ENCODE results near the gene TTYH2. TPM values are rescaled to one million over a fixed set of nuclear protein-coding genes. Genes with fewer than 3 reads are reported as not detected.

The TTYH2 gene
- total and polyA plus RNA-seq, 10 donors: 2.7 to 22.7 (median 17.7) TPM

DNA sequence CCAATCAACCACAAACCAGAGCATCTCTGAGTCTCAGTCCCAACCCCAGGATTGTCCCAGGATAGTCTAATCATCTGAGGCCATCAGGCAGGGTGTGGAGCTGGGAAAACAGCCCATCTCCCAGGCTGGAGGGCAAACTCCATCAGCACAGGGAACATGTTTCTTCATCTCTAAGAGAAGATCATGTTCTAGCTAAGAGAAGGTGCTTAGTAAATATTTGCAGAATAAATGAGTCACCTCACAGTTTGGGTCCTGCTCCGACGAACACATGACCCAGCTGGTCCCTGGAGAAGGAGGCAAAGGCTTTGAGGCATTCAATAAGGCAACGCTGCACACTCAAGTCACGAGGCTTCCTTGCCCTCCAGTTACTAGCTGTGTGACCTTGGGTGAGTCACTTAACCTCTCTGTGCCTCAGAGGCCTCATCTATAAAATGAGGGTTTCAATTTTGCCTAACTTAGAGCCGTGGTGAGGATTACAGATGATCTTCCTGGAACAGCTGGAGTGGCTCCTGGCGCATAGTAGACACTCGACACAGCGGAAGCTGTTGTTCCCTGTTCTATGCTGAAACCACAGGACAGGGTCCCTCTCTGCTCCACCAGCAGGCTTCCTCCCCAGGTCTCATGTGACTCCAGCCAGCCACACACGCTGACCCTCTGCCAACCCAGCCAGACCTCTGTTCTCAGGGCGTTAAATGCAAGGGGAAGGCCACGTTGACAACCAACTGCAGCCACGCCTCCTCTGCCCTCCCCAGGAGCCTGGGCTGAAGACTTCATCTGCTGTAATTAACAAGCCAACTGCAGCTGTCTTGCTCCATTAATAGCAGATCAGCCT, 20.2 kb upstream of the TTYH2 start:
- intact Hi-C loops (cut with DNase I; ENCODE audit: low total_unique reads): no loop called here
- DNase-seq: no peak
- Histone ChIP-seq H3K4me3 (no peak overlapping the region), H3K9me3 (peaks cover 0 to 5% (median 0%) of the 10 kb centered on the region in 8 donors), H3K27me3 (replicated peaks in 1 of 7) (peaks cover 0 to 55% (median 22%) of the 10 kb centered on the region in 7 donors), H3K4me1 (peaks cover 0 to 10% (median 0%) of the 10 kb centered on the region in 6 donors), H3K36me3 (no peaks in the 10 kb centered on the region), H3K27ac (peak overlapping the region in 3 of 8 donors; percentile 42 to 72 (median 44))
- WGBS, 5 donors: 23 to 40% (median 34%) methylated on average over 11 to 12 of the region's 12 CpGs
- TF ChIP-seq, protein P1, sequence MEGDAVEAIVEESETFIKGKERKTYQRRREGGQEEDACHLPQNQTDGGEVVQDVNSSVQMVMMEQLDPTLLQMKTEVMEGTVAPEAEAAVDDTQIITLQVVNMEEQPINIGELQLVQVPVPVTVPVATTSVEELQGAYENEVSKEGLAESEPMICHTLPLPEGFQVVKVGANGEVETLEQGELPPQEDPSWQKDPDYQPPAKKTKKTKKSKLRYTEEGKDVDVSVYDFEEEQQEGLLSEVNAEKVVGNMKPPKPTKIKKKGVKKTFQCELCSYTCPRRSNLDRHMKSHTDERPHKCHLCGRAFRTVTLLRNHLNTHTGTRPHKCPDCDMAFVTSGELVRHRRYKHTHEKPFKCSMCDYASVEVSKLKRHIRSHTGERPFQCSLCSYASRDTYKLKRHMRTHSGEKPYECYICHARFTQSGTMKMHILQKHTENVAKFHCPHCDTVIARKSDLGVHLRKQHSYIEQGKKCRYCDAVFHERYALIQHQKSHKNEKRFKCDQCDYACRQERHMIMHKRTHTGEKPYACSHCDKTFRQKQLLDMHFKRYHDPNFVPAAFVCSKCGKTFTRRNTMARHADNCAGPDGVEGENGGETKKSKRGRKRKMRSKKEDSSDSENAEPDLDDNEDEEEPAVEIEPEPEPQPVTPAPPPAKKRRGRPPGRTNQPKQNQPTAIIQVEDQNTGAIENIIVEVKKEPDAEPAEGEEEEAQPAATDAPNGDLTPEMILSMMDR (IDR thresholded peaks at IDR 0.05 in 8 of 11, conservative IDR thresholded peaks at IDR 0.05 in 3 of 11): no peak
- peak in 2 of 3 donors; percentile 25 to 44 for TF ChIP-seq POLR2AphosphoS5 (IDR thresholded peaks at IDR 0.05)

DNA sequence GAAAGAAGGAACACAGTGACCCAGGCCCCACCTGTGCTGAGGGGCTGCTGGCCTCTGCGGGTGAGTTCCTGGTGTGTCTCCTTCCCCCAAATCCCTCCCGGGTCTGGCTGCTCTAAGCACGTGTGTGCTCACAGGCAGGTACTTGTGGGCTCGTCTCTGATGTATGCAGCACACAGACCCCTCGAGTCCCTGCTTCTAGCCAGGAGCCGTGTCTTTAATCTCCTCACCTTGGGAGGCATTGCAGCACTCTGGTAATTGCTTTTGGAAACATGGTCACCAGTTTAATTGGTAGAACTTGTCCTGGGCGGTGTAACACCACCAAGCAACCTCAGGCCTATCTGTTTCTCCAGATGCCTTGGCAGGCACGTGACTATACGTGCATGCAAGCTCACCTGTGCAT, 18.7 kb upstream of the TTYH2 start:
- Histone ChIP-seq H3K4me1 (peaks cover 0 to 22% (median 10%) of the 10 kb centered on the region in 6 donors), H3K9me3 (peaks cover 0 to 2% (median 0%) of the 10 kb centered on the region in 8 donors), H3K27me3 (replicated peaks in 1 of 7) (peaks cover 0 to 63% (median 22%) of the 10 kb centered on the region in 7 donors), H3K36me3 (no peaks in the 10 kb centered on the region), H3K27ac (no peak overlapping the region), H3K4me3 (no peak overlapping the region)
- TF ChIP-seq, protein P1 (IDR thresholded peaks at IDR 0.05 in 8 of 11, conservative IDR thresholded peaks at IDR 0.05 in 3 of 11): no peak
- TF ChIP-seq POLR2A (IDR thresholded peaks at IDR 0.05) (no peak), POLR2AphosphoS5 (IDR thresholded peaks at IDR 0.05) (no peak)
- WGBS, 5 donors: 71 to 88% (median 79%) methylated on average over 9 of the region's 9 CpGs
- intact Hi-C loops (cut with DNase I; ENCODE audit: low total_unique reads): no loop called here
- DNase-seq: no peak

DNA sequence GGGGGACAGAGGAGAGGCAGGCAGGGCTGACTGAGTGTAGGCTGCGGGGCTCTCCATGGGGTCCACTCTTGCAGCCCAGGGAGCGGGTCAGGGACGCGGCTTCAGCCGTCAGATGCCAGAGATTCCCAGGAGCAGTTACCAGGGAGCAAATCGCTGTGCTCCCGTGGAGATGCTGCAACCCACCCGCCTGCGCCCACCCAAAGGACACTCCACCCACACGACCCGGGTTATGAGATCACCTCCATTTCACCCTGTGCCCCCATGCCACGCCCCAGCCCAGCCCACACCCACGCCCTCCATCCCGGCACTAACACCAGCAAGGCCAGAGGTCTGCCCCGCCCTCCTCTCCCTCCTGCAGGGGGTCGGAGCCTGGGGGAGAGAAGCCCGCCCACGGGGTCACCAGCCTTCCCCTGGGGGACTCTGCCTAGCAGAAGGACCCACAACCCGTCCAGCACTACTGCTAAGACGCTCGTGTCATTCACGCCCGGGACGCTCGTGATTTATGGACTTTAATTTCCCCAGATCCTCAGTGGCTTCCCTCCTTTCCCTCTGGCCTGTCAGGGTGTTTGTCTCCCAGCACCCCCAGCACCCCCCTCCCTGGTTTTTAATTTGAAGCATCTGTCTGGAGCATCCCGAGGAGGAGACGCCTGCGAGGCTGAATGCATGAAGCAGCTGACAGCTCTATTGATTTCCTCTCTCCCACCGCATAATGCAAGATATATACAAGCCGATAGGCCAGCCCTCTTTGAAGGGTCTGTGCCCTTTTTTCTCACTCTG, 16.6 kb upstream of the TTYH2 start:
- intact Hi-C loops (cut with DNase I; ENCODE audit: low total_unique reads): no loop called here
- Histone ChIP-seq H3K36me3 (no peaks in the 10 kb centered on the region), H3K4me3 (no peak overlapping the region), H3K4me1 (peaks cover 10 to 42% (median 22%) of the 10 kb centered on the region in 6 donors), H3K27me3 (replicated peaks in 1 of 7) (peaks cover 0 to 83% (median 26%) of the 10 kb centered on the region in 7 donors), H3K27ac (no peak overlapping the region), H3K9me3 (no peaks in the 10 kb centered on the region)
- DNase-seq: no peak
- WGBS, 5 donors: 58 to 74% (median 68%) methylated on average over 24 to 30 of the region's 30 CpGs
- TF ChIP-seq, protein P1 (IDR thresholded peaks at IDR 0.05 in 8 of 11, conservative IDR thresholded peaks at IDR 0.05 in 3 of 11): no peak
- TF ChIP-seq POLR2A (IDR thresholded peaks at IDR 0.05) (no peak), POLR2AphosphoS5 (IDR thresholded peaks at IDR 0.05) (no peak)

DNA sequence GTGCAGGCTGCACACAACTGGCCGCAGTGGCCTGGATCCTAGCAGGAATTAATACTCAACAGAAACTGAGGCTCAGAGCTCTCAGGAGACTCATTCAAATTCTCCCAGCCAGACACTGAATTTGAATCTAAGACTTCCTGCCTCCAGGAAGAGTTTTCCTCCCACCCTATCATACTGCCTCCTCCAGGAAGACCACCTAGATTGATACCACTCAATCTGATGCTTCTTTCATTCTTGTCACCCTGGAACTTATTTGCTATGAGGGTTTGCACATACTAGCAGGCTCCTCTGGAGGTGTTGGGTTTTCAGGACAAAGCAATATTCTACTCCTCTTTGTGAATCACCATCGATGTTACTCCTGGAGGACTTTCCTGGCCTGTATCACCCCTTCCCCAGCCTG, 15.6 kb upstream of the TTYH2 start:
- WGBS, 5 donors: 90 to 100% (median 96%) methylated on average over 2 of the region's 2 CpGs
- Histone ChIP-seq H3K9me3 (no peaks in the 10 kb centered on the region), H3K27me3 (replicated peaks in 1 of 7) (peaks cover 0 to 89% (median 25%) of the 10 kb centered on the region in 7 donors), H3K36me3 (no peaks in the 10 kb centered on the region), H3K27ac (no peak overlapping the region), H3K4me1 (peaks cover 10 to 39% (median 22%) of the 10 kb centered on the region in 6 donors), H3K4me3 (no peak overlapping the region)
- DNase-seq: no peak
- intact Hi-C loops (cut with DNase I; ENCODE audit: low total_unique reads): no loop called here
- TF ChIP-seq POLR2AphosphoS5 (IDR thresholded peaks at IDR 0.05): no peak
